WTC11 (cell line): ENCODE measurements around the gene SSR1.

Experiments
- ATF1 ChIP-seq: sonication (generic); formaldehyde crosslinking; IDR thresholded peaks from 2 replicates; pipeline ENCODE4 v1.8.1; 2023; ENCODE audit warnings: mild to moderate bottlenecking, moderate library complexity, missing genetic modification reagents
- ATF3 ChIP-seq: sonication (generic); formaldehyde crosslinking; conservative IDR thresholded peaks from 2 replicates; pipeline ENCODE4 v1.8.1; 2022; ENCODE audit warnings: mild to moderate bottlenecking, missing genetic modification reagents
- CTCF ChIP-seq: fragments of 200-600 bp; IDR thresholded peaks from 2 replicates; pipeline ENCODE4 v1.8.0; 2022; ENCODE audit warnings: antibody characterized with exemption
- E2F4 ChIP-seq: sonication (generic); formaldehyde crosslinking; IDR thresholded peaks from 2 replicates; pipeline ENCODE4 v1.8.1; 2022; ENCODE audit warnings: low read depth, mild to moderate bottlenecking, moderate library complexity, missing genetic modification reagents, borderline replicate concordance
- EMX1 ChIP-seq: fragments of 250-450 bp; sonication (Bioruptor Pico); IDR thresholded peaks from 2 replicates; pipeline ENCODE4 v1.8.0; 2021; ENCODE audit warnings: mild to moderate bottlenecking
- FOXJ3 ChIP-seq: sonication (generic); formaldehyde crosslinking; IDR thresholded peaks from 2 replicates; pipeline ENCODE4 v1.9.0; 2021; ENCODE audit warnings: missing genetic modification reagents, mild to moderate bottlenecking, borderline replicate concordance
- IRF1 ChIP-seq: sonication (generic); formaldehyde crosslinking; IDR thresholded peaks from 2 replicates; pipeline ENCODE4 v1.8.0; 2023; ENCODE audit warnings: missing genetic modification reagents
- NR2C2 ChIP-seq: sonication (generic); formaldehyde crosslinking; IDR thresholded peaks from 2 replicates; pipeline ENCODE4 v1.8.0; 2022; ENCODE audit warnings: mild to moderate bottlenecking, missing genetic modification reagents
- SP1 ChIP-seq: sonication (generic); formaldehyde crosslinking; conservative IDR thresholded peaks from 2 replicates; pipeline ENCODE4 v1.8.1; 2022; ENCODE audit warnings: missing genetic modification reagents
- TEAD4 ChIP-seq: sonication (generic); formaldehyde crosslinking; IDR thresholded peaks from 2 replicates; pipeline ENCODE4 v1.8.0; 2022; ENCODE audit warnings: mild to moderate bottlenecking, missing genetic modification reagents

- no peak for TF ChIP-seq CTCF
- TF ChIP-seq NR2C2 (CRISPR knock-in tag): no peak
- TF ChIP-seq ATF1 (CRISPR knock-in tag): no peak
- TF ChIP-seq FOXJ3 (CRISPR knock-in tag): no peak
- no peak for TF ChIP-seq E2F4 (CRISPR knock-in tag)
- no peak for TF ChIP-seq TEAD4 (CRISPR knock-in tag)
- no peak for TF ChIP-seq SP1 (CRISPR knock-in tag)
- no peak for TF ChIP-seq ATF3
- TF ChIP-seq EMX1: no peak
- TF ChIP-seq IRF1 (CRISPR knock-in tag): no peak
Observed at GRCh38 chr6:7247179-7247456, 65.9 kb downstream of the SSR1 start.
